ENCODE measurements around the gene SPACA7. TPM values are rescaled to one million over a fixed set of nuclear protein-coding genes. Genes with fewer than 3 reads are reported as not detected.

Gene SPACA7
- total RNA-seq, 4 donors from 2014 or later: not detected

DNA sequence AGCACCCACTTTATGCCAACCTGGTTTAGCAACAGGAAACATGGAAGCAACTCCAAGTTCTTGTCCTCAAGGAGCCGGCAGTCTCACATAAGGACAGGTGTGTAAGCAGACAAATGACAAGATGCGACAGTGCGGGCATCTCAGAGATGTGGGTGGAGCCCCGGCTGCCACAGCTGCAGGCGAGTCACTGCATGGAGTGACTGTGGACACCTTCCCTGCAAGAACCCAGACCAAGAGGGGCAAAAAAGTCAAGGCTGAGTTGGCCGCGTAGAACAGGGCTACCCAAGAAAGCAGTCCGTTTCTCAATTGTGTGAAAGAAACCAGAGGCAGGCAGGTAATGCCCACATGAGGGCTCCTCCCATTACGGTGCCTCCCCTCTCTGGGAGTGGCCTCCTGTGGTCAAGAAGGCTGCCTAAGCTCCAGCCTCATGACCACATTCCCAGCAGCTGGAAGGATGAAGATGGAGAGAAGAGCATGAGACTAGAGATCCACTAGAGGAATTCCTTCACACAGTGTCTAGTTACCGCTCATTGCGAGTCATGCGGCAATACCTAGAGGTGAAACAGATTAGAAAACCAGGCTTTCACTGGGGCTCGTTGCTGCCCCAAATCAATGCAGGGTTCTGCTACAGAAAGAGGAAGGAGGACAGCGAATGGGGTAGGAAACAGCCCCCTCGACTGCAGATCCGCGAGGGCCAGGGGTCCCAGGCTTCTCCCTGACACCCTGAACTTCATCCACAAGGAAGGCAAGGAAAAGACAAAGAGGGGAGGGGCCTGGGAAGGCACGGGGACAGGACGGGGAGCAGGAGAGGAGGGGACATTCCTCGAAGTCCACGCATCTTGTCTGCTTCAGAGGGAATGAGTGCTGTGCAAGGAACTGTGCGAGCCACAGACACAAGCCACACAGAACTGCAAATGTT, 80.2 kb downstream of the SPACA7 start:
- WGBS, 2 donors: 81 to 83% methylated on average over 22 of the region's 22 CpGs
- Histone ChIP-seq H3K27ac (no peak overlapping the region), H3K27me3 (no peaks in the 10 kb centered on the region), H3K36me3 (no peaks in the 10 kb centered on the region), H3K4me3 (no peak overlapping the region), H3K4me1 (no peaks in the 10 kb centered on the region), H3K9me3 (peaks cover 0 to 27% (median 0%) of the 10 kb centered on the region in 4 donors)
- no peak for TF ChIP-seq EP300 (IDR thresholded peaks at IDR 0.05)
- TF ChIP-seq, protein P1, sequence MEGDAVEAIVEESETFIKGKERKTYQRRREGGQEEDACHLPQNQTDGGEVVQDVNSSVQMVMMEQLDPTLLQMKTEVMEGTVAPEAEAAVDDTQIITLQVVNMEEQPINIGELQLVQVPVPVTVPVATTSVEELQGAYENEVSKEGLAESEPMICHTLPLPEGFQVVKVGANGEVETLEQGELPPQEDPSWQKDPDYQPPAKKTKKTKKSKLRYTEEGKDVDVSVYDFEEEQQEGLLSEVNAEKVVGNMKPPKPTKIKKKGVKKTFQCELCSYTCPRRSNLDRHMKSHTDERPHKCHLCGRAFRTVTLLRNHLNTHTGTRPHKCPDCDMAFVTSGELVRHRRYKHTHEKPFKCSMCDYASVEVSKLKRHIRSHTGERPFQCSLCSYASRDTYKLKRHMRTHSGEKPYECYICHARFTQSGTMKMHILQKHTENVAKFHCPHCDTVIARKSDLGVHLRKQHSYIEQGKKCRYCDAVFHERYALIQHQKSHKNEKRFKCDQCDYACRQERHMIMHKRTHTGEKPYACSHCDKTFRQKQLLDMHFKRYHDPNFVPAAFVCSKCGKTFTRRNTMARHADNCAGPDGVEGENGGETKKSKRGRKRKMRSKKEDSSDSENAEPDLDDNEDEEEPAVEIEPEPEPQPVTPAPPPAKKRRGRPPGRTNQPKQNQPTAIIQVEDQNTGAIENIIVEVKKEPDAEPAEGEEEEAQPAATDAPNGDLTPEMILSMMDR (IDR thresholded peaks at IDR 0.05): no peak
- no peak for TF ChIP-seq POLR2A (IDR thresholded peaks at IDR 0.05)
- no peak for DNase-seq (ENCODE audit: low spot score in 2 of 2)

DNA sequence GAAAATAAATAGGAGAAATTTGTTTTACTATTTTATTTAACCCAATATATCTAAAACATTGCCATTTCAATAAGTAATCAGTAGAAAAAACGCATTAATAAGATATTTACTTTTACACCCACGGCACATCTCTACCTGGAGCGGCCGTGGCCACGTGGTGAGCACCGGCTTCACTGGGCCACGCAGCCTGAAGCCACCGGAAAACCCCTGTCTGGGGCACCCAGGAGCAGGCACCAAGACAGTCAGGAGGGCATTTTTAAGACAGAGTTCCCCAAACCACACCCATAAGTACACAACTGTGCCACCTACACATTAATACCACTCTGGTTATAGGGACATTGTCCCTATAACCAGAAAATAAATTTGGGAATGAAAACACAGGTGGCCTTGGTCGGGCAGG, 80.9 kb downstream of the SPACA7 start:
- no peaks in the 10 kb centered on the region for H3K4me1 ChIP-seq
- H3K27me3 ChIP-seq: no peaks in the 10 kb centered on the region
- H3K27ac ChIP-seq: no peak overlapping the region
- WGBS, 2 donors: 94 to 97% methylated on average over 9 of the region's 9 CpGs
- TF ChIP-seq, protein P1 (IDR thresholded peaks at IDR 0.05): no peak
- no peak for TF ChIP-seq POLR2A (IDR thresholded peaks at IDR 0.05)
- no peak for TF ChIP-seq EP300 (IDR thresholded peaks at IDR 0.05)
- no peak for DNase-seq (ENCODE audit: low spot score in 2 of 2)
- no peaks in the 10 kb centered on the region for H3K36me3 ChIP-seq
- H3K9me3 ChIP-seq: peaks cover 0 to 34% (median 0%) of the 10 kb centered on the region in 4 donors
- no peak overlapping the region for H3K4me3 ChIP-seq

DNA sequence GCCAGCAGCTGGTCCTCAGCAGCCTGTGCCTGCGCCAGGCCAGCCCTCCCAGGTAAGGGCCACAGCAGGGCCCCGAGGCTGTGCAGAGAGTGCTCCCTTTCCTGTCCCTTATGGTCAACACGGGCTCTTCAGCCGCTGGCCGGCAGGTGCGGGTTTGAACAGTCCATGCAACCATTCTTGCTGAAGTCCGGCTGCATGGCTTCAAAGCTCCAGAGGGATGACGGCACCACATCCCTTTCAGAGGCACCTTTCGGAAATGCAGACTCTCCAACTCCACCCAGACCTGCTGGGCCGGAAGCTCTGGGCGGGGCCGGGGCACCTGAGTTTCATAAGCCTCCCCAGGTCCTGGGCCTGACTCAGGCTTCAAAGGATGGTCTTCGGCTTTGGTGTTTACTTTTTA, 81.3 kb downstream of the SPACA7 start:
- Histone ChIP-seq H3K27me3 (no peaks in the 10 kb centered on the region), H3K27ac (no peak overlapping the region), H3K4me3 (no peak overlapping the region), H3K4me1 (no peaks in the 10 kb centered on the region), H3K36me3 (no peaks in the 10 kb centered on the region), H3K9me3 (peaks cover 0 to 38% (median 0%) of the 10 kb centered on the region in 4 donors)
- DNase-seq (ENCODE audit: low spot score in 2 of 2): no peak
- TF ChIP-seq, protein P1 (IDR thresholded peaks at IDR 0.05): no peak
- TF ChIP-seq EP300 (IDR thresholded peaks at IDR 0.05) (no peak), POLR2A (IDR thresholded peaks at IDR 0.05) (no peak)
- WGBS, 2 donors: 86 to 91% methylated on average over 11 to 13 of the region's 13 CpGs

DNA sequence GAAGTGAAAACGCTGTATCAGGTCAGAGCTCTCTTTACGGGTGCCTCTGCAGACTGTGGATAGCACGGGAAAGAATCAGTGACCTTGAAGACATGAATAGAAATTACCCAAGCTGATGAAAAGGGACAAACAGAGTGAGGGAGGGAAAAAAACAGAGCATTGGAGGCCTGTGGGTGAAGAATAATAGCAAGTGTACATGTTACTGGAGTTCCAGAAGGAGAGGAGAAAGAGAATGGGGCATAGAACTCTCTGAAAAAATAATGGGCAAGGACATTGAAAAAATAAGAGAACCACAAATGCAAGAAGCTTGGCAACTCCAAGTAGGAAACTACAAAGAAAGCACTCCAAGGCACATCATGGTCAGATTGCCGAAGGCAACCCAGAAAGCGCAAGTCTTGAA, 86.3 kb downstream of the SPACA7 start:
- no peaks in the 10 kb centered on the region for H3K4me1 ChIP-seq
- no peak overlapping the region for H3K4me3 ChIP-seq
- peaks cover 0 to 39% (median 0%) of the 10 kb centered on the region in 4 donors for H3K9me3 ChIP-seq
- H3K27me3 ChIP-seq: no peaks in the 10 kb centered on the region
- TF ChIP-seq POLR2A (IDR thresholded peaks at IDR 0.05) (no peak), EP300 (IDR thresholded peaks at IDR 0.05) (no peak)
- H3K27ac ChIP-seq: no peak overlapping the region
- no peaks in the 10 kb centered on the region for H3K36me3 ChIP-seq
- 93 to 95% methylated on average over 5 of the region's 5 CpGs for WGBS, 2 donors
- DNase-seq (ENCODE audit: low spot score in 2 of 2): no peak

DNA sequence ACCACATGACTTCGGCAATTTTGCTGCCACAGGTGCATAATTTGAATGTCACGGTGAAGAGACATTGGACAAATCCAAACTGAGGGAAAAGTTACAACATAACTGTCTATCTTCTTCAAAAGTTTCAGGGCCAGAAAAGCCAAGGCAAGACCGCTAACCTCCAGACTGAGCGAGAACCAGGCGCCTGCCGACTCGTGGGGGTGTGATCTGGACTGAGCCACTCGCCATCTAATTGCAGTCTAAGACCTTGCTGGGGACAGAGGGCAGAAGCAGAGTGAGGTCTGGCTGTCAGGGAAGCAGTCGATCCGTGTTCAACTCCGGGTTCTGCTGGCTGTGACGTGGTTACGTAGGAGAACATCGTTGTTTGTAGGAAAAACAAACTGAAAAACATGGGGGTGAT, 88.6 kb downstream of the SPACA7 start:
- no peak overlapping the region for H3K27ac ChIP-seq
- no peaks in the 10 kb centered on the region for H3K27me3 ChIP-seq
- TF ChIP-seq, protein P1 (IDR thresholded peaks at IDR 0.05): no peak
- TF ChIP-seq POLR2A (IDR thresholded peaks at IDR 0.05): no peak
- no peak for TF ChIP-seq EP300 (IDR thresholded peaks at IDR 0.05)
- no peaks in the 10 kb centered on the region for H3K36me3 ChIP-seq
- no peak for DNase-seq (ENCODE audit: low spot score in 2 of 2)
- 90 to 91% methylated on average over 14 of the region's 14 CpGs for WGBS, 2 donors
- H3K4me3 ChIP-seq: no peak overlapping the region
- no peaks in the 10 kb centered on the region for H3K4me1 ChIP-seq
- peaks cover 0 to 41% (median 0%) of the 10 kb centered on the region in 4 donors for H3K9me3 ChIP-seq
